OCI-LY1 (cell line): ENCODE measurements around the gene IFNA5.

ENCODE experiments used
- H2AFZ ChIP-seq: fragments of 200-600 bp; sonication (generic), shearing (Covaris generic); 2 replicates; pipeline ENCODE4 v1.6.0; 2014; ENCODE audit warnings: antibody characterized with exemption, mild to moderate bottlenecking, low read length
- H3F3A ChIP-seq: fragments of 200-600 bp; sonication (generic), shearing (Covaris generic); 2 replicates; pipeline ENCODE4 v1.6.0; 2014; ENCODE audit warnings: mild to moderate bottlenecking, antibody characterized with exemption, low read length, moderate library complexity; ENCODE audit not compliant: insufficient read depth
- H3K27ac ChIP-seq: fragments of 200-600 bp; sonication (generic); 2 replicates; pipeline ENCODE4 v1.5.1; 2014; ENCODE audit warnings: low read length, mixed run types, mild to moderate bottlenecking, low read depth; ENCODE audit not compliant: poor library complexity, severe bottlenecking
- H3K27me3 ChIP-seq: fragments of 200-600 bp; sonication (generic); 2 replicates; pipeline ENCODE4 v1.6.0; 2014; ENCODE audit warnings: antibody characterized with exemption, mild to moderate bottlenecking, low read length, moderate library complexity; ENCODE audit not compliant: insufficient read depth
- H3K36me3 ChIP-seq: fragments of 200-600 bp; sonication (generic); 2 replicates; pipeline ENCODE4 v1.6.1; 2014; ENCODE audit warnings: mild to moderate bottlenecking, antibody characterized with exemption, low read length, moderate library complexity, mixed read lengths; ENCODE audit not compliant: insufficient read depth
- H3K4me1 ChIP-seq: fragments of 200-600 bp; sonication (generic); 2 replicates; pipeline ENCODE4 v1.5.1; 2014; ENCODE audit warnings: mild to moderate bottlenecking, low read length, moderate library complexity; ENCODE audit not compliant: insufficient read depth, severe bottlenecking
- H3K4me2 ChIP-seq: fragments of 200-600 bp; sonication (generic), shearing (Covaris generic); 2 replicates; pipeline ENCODE4 v1.6.1; 2014; ENCODE audit warnings: low read length
- H3K4me3 ChIP-seq: fragments of 200-600 bp; sonication (generic); 2 replicates; pipeline ENCODE4 v1.5.1; 2014; ENCODE audit warnings: low read length, low read depth, mild to moderate bottlenecking, mixed read lengths; ENCODE audit not compliant: poor library complexity, severe bottlenecking
- H3K79me2 ChIP-seq: fragments of 200-600 bp; shearing (Covaris generic); 2 replicates; pipeline ENCODE4 v1.6.1; 2016; ENCODE audit warnings: mixed run types, low read length, mixed read lengths; ENCODE audit not compliant: insufficient read depth
- H3K9ac ChIP-seq: fragments of 200-600 bp; sonication (generic), shearing (Covaris generic); 2 replicates; pipeline ENCODE4 v1.6.1; 2014; ENCODE audit warnings: mild to moderate bottlenecking, low read length, mixed read lengths
- H3K9me2 ChIP-seq: fragments of 200-600 bp; sonication (generic), shearing (Covaris generic); 2 replicates; pipeline ENCODE4 v1.6.1; 2014; ENCODE audit warnings: low read depth, mild to moderate bottlenecking, low read length, mixed read lengths
- H3K9me3 ChIP-seq: fragments of 200-600 bp; shearing (Covaris generic); 2 replicates; pipeline ENCODE4 v1.6.1; 2014; ENCODE audit warnings: low read length, mixed read lengths
- H4K20me1 ChIP-seq: fragments of 200-600 bp; sonication (generic), shearing (Covaris generic); 2 replicates; pipeline ENCODE4 v1.6.0; 2016; ENCODE audit warnings: mild to moderate bottlenecking, low read length; ENCODE audit not compliant: insufficient read depth
- EZH2 ChIP-seq: fragments of 200-600 bp; sonication (generic), shearing (Covaris generic); IDR thresholded peaks from 2 replicates; pipeline ENCODE4 v1.8.0; 2017; ENCODE audit warnings: borderline replicate concordance, mixed run types, mild to moderate bottlenecking, antibody characterized with exemption, low read length, moderate library complexity, mixed read lengths
- TF ChIP-seq, protein P1 (sequence below): fragments of 200-600 bp; sonication (generic), shearing (Covaris generic); IDR thresholded peaks from 2 replicates; pipeline ENCODE4 v1.5.1; 2017; ENCODE audit warnings: mild to moderate bottlenecking, antibody characterized with exemption, low read length, moderate library complexity, mixed read lengths

The IFNA5 gene

DNA sequence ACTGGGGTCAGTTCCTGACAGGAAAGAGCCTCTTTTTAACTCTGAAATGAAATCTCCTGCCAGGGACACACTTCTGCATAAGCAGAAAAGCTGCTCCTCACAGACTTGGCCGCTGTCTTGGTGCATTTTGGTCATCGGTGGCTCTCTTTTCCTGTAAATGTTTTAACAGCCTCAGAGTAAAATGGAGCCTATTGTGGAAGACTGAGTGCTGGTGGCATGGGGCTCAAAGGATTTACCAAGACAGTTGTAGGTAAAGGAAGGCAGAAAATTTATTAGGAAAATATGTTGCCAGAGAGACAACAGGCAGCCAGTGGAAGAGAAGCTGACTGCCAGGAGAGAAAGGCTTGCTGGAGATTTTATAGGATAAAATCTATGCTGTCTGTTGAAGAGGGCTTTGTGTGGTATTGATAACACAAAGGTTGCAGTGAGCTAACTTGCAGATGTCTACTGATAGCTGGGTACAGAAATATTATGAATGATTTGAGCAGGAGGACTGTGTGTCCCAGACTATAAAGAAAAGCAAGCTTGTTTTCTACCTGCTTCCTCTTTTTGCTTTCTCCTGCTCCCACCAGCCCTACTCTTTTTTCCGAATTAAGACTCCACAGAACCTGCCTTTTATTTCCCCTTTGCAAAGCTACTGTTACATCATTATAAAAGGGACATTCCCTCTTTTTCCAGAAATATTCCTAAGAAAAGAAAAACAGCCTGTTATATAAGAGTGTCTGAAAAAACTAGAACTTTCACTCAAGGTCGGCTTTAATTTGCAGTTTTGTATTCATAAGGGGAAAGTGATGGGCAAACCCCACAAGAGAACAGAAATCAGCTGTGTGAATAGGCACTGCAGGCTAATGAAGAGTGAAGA, 37.4 kb downstream of the IFNA5 start:
- Histone ChIP-seq H3K4me3 (no peak overlapping the region), H3K36me3 (no peaks in the 10 kb centered on the region), H3K4me2 (no peak overlapping the region), H3K9me3 (no peaks in the 10 kb centered on the region), H3K4me1 (no peaks in the 10 kb centered on the region), H2AFZ (no peak overlapping the region), H3K27ac (no peak overlapping the region), H3K9ac (no peak overlapping the region), H3K27me3 (no peaks in the 10 kb centered on the region), H3K9me2 (no peaks in the 10 kb centered on the region), H3K79me2 (no peaks in the 10 kb centered on the region), H3F3A (no peaks in the 10 kb centered on the region), H4K20me1 (no peaks in the 10 kb centered on the region)
- no peak for TF ChIP-seq EZH2
- TF ChIP-seq, protein P1, sequence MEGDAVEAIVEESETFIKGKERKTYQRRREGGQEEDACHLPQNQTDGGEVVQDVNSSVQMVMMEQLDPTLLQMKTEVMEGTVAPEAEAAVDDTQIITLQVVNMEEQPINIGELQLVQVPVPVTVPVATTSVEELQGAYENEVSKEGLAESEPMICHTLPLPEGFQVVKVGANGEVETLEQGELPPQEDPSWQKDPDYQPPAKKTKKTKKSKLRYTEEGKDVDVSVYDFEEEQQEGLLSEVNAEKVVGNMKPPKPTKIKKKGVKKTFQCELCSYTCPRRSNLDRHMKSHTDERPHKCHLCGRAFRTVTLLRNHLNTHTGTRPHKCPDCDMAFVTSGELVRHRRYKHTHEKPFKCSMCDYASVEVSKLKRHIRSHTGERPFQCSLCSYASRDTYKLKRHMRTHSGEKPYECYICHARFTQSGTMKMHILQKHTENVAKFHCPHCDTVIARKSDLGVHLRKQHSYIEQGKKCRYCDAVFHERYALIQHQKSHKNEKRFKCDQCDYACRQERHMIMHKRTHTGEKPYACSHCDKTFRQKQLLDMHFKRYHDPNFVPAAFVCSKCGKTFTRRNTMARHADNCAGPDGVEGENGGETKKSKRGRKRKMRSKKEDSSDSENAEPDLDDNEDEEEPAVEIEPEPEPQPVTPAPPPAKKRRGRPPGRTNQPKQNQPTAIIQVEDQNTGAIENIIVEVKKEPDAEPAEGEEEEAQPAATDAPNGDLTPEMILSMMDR, result no peak

DNA sequence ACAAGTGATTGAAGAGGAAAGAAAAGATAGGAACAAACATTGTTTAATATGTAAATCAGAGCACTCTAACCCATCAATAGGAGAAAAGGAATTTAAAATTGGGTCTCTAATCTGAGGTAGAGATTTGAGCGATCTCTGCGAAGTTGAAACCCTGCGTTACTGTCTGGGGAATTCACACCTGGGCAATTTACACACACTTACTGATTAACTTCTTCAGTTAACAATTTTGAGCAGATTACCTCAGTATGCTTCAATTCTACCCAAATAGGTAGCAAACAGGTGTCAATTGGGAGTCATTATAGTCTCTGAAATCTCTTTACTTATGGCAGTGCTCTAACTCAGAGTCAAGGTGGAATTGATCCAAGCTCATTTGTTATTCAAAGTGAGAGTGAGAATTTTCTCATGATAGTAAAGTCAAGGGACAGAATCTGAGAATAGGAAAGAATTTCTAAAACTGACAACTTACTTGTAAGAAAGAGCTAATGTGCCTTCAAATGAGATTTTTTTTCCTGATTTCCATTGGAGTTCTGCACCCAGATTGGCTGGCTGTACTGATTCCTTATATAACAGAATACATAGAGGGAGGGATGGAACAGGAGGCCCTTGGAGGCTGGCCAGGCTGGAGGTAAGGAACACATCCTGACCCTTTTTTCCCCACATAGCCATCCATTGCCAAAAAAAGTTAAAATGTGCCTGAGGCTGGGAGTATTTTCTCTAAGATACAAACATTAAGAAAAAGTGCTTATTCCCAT, 38.2 kb downstream of the IFNA5 start:
- TF ChIP-seq, protein P1, result no peak
- no peaks in the 10 kb centered on the region for H4K20me1 ChIP-seq
- no peaks in the 10 kb centered on the region for H3K79me2 ChIP-seq
- H3K4me3 ChIP-seq, result no peak overlapping the region
- H3K9me2 ChIP-seq, result no peaks in the 10 kb centered on the region
- no peak overlapping the region for H3K4me2 ChIP-seq
- H3K4me1 ChIP-seq, result no peaks in the 10 kb centered on the region
- no peaks in the 10 kb centered on the region for H3K36me3 ChIP-seq
- H3K9me3 ChIP-seq, result no peaks in the 10 kb centered on the region
- no peak overlapping the region for H3K27ac ChIP-seq
- H3F3A ChIP-seq, result no peaks in the 10 kb centered on the region
- H2AFZ ChIP-seq, result no peak overlapping the region
- H3K9ac ChIP-seq, result no peak overlapping the region
- H3K27me3 ChIP-seq, result no peaks in the 10 kb centered on the region

DNA sequence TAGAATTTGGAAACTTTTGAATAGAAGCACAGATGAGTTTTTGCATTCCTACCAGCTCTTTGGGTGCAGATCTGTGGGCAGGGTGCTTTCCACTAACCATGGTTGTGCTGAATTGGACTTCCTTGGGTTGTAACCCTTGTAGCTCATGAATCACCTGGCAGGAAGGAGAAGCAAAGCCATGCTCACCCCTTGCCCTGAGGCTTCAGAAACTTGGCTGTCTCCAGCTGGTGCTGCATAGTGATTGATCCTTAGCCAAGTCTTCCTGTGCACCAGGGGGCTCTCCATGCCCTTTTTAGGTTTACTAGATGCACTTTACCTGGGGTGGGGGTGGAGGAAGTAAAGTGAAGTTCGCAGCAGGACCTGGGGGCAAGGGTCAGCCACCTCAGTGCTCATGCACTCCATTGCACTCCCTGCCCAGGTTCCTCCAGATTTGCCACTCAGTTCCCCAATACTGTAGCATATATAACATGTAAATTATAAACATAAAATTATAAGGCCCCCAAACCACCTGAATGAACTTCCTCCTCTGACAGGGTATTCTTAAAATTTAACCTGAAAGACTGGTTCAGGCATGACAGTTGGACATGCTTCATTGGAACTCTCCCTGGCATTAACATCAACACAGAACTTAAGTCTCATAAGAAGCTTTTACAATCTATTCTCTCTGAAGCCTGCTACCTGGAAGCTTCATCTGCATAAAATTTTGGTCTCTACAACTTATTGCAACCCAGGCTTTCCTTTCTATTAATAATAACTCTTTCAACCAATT, 39.5 kb downstream of the IFNA5 start:
- H3K79me2 ChIP-seq, result no peaks in the 10 kb centered on the region
- H2AFZ ChIP-seq, result no peak overlapping the region
- no peaks in the 10 kb centered on the region for H3F3A ChIP-seq
- no peak for TF ChIP-seq EZH2
- H3K27ac ChIP-seq, result no peak overlapping the region
- no peaks in the 10 kb centered on the region for H3K4me1 ChIP-seq
- no peaks in the 10 kb centered on the region for H3K27me3 ChIP-seq
- no peak overlapping the region for H3K4me2 ChIP-seq
- H4K20me1 ChIP-seq, result no peaks in the 10 kb centered on the region
- H3K9me2 ChIP-seq, result no peaks in the 10 kb centered on the region
- no peak overlapping the region for H3K4me3 ChIP-seq
- no peak overlapping the region for H3K9ac ChIP-seq
- no peaks in the 10 kb centered on the region for H3K36me3 ChIP-seq
- H3K9me3 ChIP-seq, result no peaks in the 10 kb centered on the region
